OCI-LY3 (cell line): Measurements from ENCODE around the gene RER1.

ENCODE experiments used
- H2AFZ ChIP-seq: fragments of 200-600, 300-600 bp; shearing (Covaris generic); 2 replicates; pipeline ENCODE4 v1.6.0; 2014; ENCODE audit warnings: antibody characterized with exemption, low read depth, low read length
- H3K27ac ChIP-seq: fragments of 200-600, 300-600 bp; sonication (generic); 2 replicates; pipeline ENCODE4 v1.5.1; 2014; ENCODE audit warnings: mild to moderate bottlenecking, low read length, moderate library complexity, mixed read lengths
- H3K27me3 ChIP-seq: fragments of 200-600, 300-600 bp; sonication (generic); 2 replicates; pipeline ENCODE4 v1.6.1; 2014; ENCODE audit warnings: low read depth, low read length, mixed read lengths
- H3K36me3 ChIP-seq: fragments of 200-600, 300-600 bp; sonication (generic); replicated peaks from 2 replicates; pipeline ENCODE3; 2014; ENCODE audit warnings: low read depth, low read length, mixed read lengths
- H3K4me1 ChIP-seq: fragments of 300-600, 200-600 bp; sonication (generic); 2 replicates; pipeline ENCODE4 v1.6.1; 2014; ENCODE audit warnings: low read length, mixed read lengths
- H3K4me2 ChIP-seq: fragments of 200-600, 300-600 bp; sonication (generic); 2 replicates; pipeline ENCODE4 v1.6.1; 2014; ENCODE audit warnings: low read length, mixed read lengths
- H3K4me3 ChIP-seq: fragments of 300-600, 200-600 bp; sonication (generic); 2 replicates; pipeline ENCODE4 v1.5.1; 2014; ENCODE audit warnings: antibody characterized with exemption, mild to moderate bottlenecking, low read length, moderate library complexity
- H3K79me2 ChIP-seq: fragments of 300-600, 200-600 bp; shearing (Covaris generic); 2 replicates; pipeline ENCODE4 v1.6.1; 2014; ENCODE audit warnings: mild to moderate bottlenecking, low read length, mixed read lengths
- H3K9ac ChIP-seq: fragments of 300-600, 200-600 bp; shearing (Covaris generic); 2 replicates; pipeline ENCODE4 v1.6.0; 2014; ENCODE audit warnings: mild to moderate bottlenecking, low read length, moderate library complexity
- H3K9me3 ChIP-seq: fragments of 200-600, 300-600 bp; shearing (Covaris generic); 2 replicates; pipeline ENCODE4 v1.6.1; 2014; ENCODE audit warnings: low read length, mixed read lengths; ENCODE audit not compliant: insufficient read depth
- H4K20me1 ChIP-seq: fragments of 200-600, 300-600 bp; sonication (generic); 2 replicates; pipeline ENCODE4 v1.6.1; 2016; ENCODE audit warnings: low read length, mixed read lengths; ENCODE audit not compliant: insufficient read depth
- EZH2phosphoT487 ChIP-seq: fragments of 200-600 bp; shearing (Covaris generic); IDR thresholded peaks from 2 replicates; pipeline ENCODE4 v1.6.1; 2018; ENCODE audit warnings: antibody characterized with exemption, mixed run types, low read depth
- TF ChIP-seq, protein P1 (sequence below): fragments of 200-600, 300-600 bp; sonication (generic); IDR thresholded peaks from 2 replicates; pipeline ENCODE4 v1.5.1; 2014; ENCODE audit warnings: antibody characterized with exemption, low read length, low read depth

Gene RER1

DNA sequence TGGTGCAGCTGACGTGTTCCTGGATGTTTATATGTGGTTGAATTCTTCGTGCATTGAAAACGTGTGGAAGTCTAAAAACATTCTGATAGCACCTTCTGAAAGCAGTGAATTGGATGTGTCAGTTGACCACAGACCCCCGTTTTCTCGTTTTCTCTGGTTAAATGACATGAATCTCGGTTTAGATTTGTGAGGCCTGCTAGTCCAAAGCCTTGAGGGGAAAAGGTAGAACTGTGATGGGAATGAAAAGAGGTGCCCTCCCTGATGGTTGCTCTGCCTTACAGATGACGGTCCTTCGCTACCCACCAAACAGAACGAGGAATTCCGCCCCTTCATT, 8.9 kb downstream of the RER1 start:
- Histone ChIP-seq H3K36me3 (peaks cover 58% of the 10 kb centered on the region), H2AFZ (no peak overlapping the region), H3K9me3 (no peaks in the 10 kb centered on the region), H3K27ac (no peak overlapping the region), H3K79me2 (peaks cover 4% of the 10 kb centered on the region; the same call in 1 of the 2 replicates), H3K9ac (no peak overlapping the region), H3K4me1 (no peaks in the 10 kb centered on the region), H3K27me3 (no peaks in the 10 kb centered on the region), H3K4me3 (no peak overlapping the region), H4K20me1 (no peaks in the 10 kb centered on the region), H3K4me2 (no peak overlapping the region)
- TF ChIP-seq EZH2phosphoT487 = no peak

DNA sequence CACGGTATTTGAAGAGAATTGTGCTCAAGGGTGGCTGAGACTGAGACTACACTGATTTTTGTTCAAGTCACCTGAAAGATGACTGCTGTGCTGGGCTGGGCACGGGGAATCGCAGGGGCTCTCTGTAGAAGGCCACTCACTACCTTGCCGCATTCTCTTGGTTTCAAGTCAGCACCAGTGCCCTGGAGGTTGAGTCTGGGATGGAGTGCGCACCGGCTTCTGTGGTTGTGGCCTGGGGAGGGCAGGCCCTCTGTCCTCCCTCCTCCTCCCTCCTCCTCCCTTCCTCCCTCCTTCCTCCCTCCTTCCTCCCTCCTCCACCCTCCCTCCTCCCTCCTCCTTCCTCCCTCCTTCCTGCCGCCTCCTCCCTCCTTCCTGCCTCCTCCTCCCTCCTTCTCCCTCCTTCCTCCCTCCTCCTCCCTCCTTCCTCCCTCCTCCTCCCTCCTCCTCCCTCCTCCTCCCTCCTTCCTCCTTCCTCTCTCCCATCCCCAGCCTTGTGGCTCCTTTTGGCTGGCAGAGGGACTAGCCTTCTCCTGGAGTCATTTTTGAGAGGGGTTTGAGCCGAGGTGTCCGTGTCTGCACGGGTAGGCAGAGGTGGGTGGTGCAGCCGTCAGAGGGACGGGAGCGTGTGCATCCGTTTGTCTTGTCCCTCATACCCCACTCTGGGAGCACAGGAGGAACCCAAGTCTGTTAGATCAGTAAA, 9.5 kb downstream of the RER1 start:
- H3K36me3 ChIP-seq = peaks cover 56% of the 10 kb centered on the region
- H3K27me3 ChIP-seq = no peaks in the 10 kb centered on the region
- no peaks in the 10 kb centered on the region for H4K20me1 ChIP-seq
- no peak for TF ChIP-seq EZH2phosphoT487
- no peak overlapping the region for H3K9ac ChIP-seq
- H3K27ac ChIP-seq = no peak overlapping the region
- H3K4me2 ChIP-seq = no peak overlapping the region
- no peaks in the 10 kb centered on the region for H3K9me3 ChIP-seq
- no peak overlapping the region for H2AFZ ChIP-seq
- no peaks in the 10 kb centered on the region for H3K4me1 ChIP-seq
- peaks cover under 1% of the 10 kb centered on the region; the same call in 1 of the 2 replicates for H3K79me2 ChIP-seq
- H3K4me3 ChIP-seq = no peak overlapping the region

DNA sequence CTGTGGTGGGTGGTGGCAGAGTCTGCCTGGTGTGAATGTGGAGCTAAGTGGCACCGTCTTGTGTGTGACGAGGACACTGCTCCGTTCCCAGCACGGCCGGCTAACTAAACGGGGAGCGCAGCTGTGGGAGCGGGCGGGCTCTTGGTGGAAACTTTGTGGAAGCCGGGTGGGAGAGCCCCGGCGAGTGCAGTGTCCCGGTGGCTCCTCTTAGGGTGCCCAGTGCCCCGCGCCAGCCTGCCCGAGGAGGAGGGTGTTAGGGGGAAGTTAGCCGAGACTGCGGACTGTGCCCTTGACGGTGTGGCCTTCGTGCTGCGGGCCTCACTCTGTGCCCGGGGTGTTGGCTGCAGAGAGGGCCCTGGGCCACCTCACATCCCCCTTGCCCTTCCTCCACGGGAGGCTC, 10.8 kb downstream of the RER1 start:
- no peaks in the 10 kb centered on the region for H3K9me3 ChIP-seq
- TF ChIP-seq, protein P1, sequence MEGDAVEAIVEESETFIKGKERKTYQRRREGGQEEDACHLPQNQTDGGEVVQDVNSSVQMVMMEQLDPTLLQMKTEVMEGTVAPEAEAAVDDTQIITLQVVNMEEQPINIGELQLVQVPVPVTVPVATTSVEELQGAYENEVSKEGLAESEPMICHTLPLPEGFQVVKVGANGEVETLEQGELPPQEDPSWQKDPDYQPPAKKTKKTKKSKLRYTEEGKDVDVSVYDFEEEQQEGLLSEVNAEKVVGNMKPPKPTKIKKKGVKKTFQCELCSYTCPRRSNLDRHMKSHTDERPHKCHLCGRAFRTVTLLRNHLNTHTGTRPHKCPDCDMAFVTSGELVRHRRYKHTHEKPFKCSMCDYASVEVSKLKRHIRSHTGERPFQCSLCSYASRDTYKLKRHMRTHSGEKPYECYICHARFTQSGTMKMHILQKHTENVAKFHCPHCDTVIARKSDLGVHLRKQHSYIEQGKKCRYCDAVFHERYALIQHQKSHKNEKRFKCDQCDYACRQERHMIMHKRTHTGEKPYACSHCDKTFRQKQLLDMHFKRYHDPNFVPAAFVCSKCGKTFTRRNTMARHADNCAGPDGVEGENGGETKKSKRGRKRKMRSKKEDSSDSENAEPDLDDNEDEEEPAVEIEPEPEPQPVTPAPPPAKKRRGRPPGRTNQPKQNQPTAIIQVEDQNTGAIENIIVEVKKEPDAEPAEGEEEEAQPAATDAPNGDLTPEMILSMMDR = no peak
- no peak for TF ChIP-seq EZH2phosphoT487
- H3K27me3 ChIP-seq = no peaks in the 10 kb centered on the region
- H3K27ac ChIP-seq = no peak overlapping the region
- H2AFZ ChIP-seq = no peak overlapping the region
- no peaks in the 10 kb centered on the region for H4K20me1 ChIP-seq
- no peak overlapping the region for H3K4me2 ChIP-seq
- no peaks in the 10 kb centered on the region for H3K4me1 ChIP-seq
- peaks cover 47% of the 10 kb centered on the region for H3K36me3 ChIP-seq
- H3K79me2 ChIP-seq = no peaks in the 10 kb centered on the region
- no peak overlapping the region for H3K9ac ChIP-seq
- no peak overlapping the region for H3K4me3 ChIP-seq

DNA sequence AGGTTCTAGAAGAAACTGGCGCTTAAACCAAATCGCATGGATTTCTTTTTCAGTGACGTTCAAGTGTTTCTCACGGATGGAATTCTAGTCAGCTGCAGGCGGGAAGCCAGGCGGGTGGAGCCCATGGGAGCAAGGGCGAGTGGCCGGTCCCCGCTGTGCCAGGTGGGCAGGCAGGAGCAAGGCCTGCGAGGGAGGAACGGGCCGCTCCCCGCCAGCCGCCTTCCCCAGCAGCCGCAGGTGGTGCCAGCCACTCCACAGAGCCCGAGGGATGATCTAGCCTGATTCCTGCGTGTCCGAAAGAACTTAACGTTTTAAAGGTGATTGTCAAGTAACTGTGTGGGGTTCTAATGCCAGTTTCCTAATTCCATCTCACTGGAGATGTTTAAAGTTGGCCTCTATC, 11.6 kb downstream of the RER1 start:
- no peak for TF ChIP-seq EZH2phosphoT487
- TF ChIP-seq, protein P1 = no peak
- Histone ChIP-seq H4K20me1 (no peaks in the 10 kb centered on the region), H3K9ac (no peak overlapping the region), H3K79me2 (no peaks in the 10 kb centered on the region), H3K4me2 (no peak overlapping the region), H3K27ac (no peak overlapping the region), H3K4me3 (no peak overlapping the region), H2AFZ (no peak overlapping the region), H3K36me3 (peaks cover 45% of the 10 kb centered on the region), H3K4me1 (no peaks in the 10 kb centered on the region), H3K9me3 (no peaks in the 10 kb centered on the region), H3K27me3 (no peaks in the 10 kb centered on the region)

DNA sequence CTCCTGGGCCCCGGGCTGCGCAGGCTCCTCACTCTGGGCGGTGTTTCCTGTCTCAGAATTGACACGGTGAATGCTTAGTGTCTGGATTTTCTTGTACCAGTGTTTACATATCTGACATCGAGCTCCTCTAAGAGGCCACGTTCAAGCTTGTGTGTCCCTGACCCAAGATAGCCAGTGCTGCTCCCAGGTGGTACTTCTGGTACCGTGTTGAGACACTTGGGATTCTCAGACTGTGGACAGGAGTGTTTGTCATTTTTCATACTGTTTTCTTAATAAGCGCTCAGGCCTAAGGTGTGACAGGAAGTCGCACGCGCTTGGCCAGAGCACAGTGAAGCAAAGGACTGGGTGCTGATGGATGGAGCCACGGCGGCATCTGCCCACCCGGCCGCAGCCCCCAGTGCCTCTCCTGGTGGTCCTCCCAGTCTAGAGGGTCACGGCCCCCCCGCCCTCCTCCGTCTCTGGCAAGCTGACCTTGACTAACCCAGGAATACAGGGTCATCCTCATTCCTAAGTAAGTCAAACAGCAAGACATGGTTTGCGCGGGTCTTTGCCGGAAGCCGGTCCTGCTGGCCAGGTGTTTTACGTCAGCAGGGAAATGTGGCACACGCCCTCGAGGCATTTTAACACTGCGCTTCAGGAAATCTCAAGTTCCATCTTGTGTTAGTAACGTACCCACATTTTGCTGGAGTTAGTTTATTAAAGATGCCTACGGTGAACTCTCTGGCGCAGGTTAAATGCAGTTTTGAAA, 12.7 kb downstream of the RER1 start:
- H3K4me2 ChIP-seq = no peak overlapping the region
- no peaks in the 10 kb centered on the region for H4K20me1 ChIP-seq
- H3K9me3 ChIP-seq = no peaks in the 10 kb centered on the region
- no peaks in the 10 kb centered on the region for H3K4me1 ChIP-seq
- no peak overlapping the region for H3K27ac ChIP-seq
- H3K27me3 ChIP-seq = no peaks in the 10 kb centered on the region
- no peak overlapping the region for H2AFZ ChIP-seq
- H3K36me3 ChIP-seq = peaks cover 39% of the 10 kb centered on the region
- no peak overlapping the region for H3K9ac ChIP-seq
- H3K79me2 ChIP-seq = no peaks in the 10 kb centered on the region
- TF ChIP-seq EZH2phosphoT487 = no peak
- TF ChIP-seq, protein P1 = no peak
- H3K4me3 ChIP-seq = no peak overlapping the region
